ENCODE data around the gene IMPACT.

IMPACT gene

GRCh38 chr18:24426398-24427294, at the start of gene IMPACT:
TSS of gene IMPACT (plus strand) at chr18:24426670. CDS start at chr18:24426757, 87 bp downstream.
- peak within 1 kb of the TSS; percentile 72 for H3K27ac ChIP-seq (ENCODE audit: low read length)
- H3K9ac ChIP-seq (ENCODE audit: low read length in 2 of 2) = peak within 1 kb of the TSS; percentile 76
- H3K4me1 ChIP-seq (ENCODE audit: control insufficient read depth, insufficient read depth, low read length) = peaks cover 11% of the 10 kb centered on the region
- peaks cover 2 to 8% of the 10 kb centered on the region in 2 donors for H3K27me3 ChIP-seq (ENCODE audit: control insufficient read depth in 1 of 2, insufficient read depth in 2 of 2, low read length in 2 of 2)
- no peaks in the 10 kb centered on the region for H3K9me3 ChIP-seq (ENCODE audit: control insufficient read depth in 2 of 2, low read length in 2 of 2)
- H3K36me3 ChIP-seq (ENCODE audit: control insufficient read depth in 2 of 2, insufficient read depth in 2 of 2, low read length in 2 of 2) = peaks cover 0 to 2% of the 10 kb centered on the region in 2 donors
- peak within 1 kb of the TSS; percentile 86 to 93 for H3K4me3 ChIP-seq (ENCODE audit: low read length in 2 of 2)

GRCh38 chr18:24378598-24378997, 47.9 kb upstream of the IMPACT start:
- H3K27ac ChIP-seq (ENCODE audit: low read length) = no peak overlapping the region
- H3K4me3 ChIP-seq (ENCODE audit: low read length in 2 of 2) = no peak overlapping the region
- no peaks in the 10 kb centered on the region for H3K9me3 ChIP-seq (ENCODE audit: control insufficient read depth in 2 of 2, low read length in 2 of 2)
- H3K4me1 ChIP-seq (ENCODE audit: control insufficient read depth, insufficient read depth, low read length) = no peaks in the 10 kb centered on the region
- no peaks in the 10 kb centered on the region for H3K27me3 ChIP-seq (ENCODE audit: control insufficient read depth in 1 of 2, insufficient read depth in 2 of 2, low read length in 2 of 2)
- H3K36me3 ChIP-seq (ENCODE audit: control insufficient read depth in 2 of 2, insufficient read depth in 2 of 2, low read length in 2 of 2) = no peaks in the 10 kb centered on the region
- H3K9ac ChIP-seq (ENCODE audit: low read length in 2 of 2) = no peak overlapping the region

- Histone ChIP-seq H3K27me3 (ENCODE audit: control insufficient read depth in 1 of 2, insufficient read depth in 2 of 2, low read length in 2 of 2) (no peaks in the 10 kb centered on the region), H3K9ac (ENCODE audit: low read length in 2 of 2) (no peak overlapping the region), H3K27ac (ENCODE audit: low read length) (no peak overlapping the region), H3K9me3 (ENCODE audit: control insufficient read depth in 2 of 2, low read length in 2 of 2) (no peaks in the 10 kb centered on the region), H3K4me3 (ENCODE audit: low read length in 2 of 2) (no peak overlapping the region), H3K36me3 (ENCODE audit: control insufficient read depth in 2 of 2, insufficient read depth in 2 of 2, low read length in 2 of 2) (no peaks in the 10 kb centered on the region), H3K4me1 (ENCODE audit: control insufficient read depth, insufficient read depth, low read length) (no peaks in the 10 kb centered on the region)
Observed at GRCh38 chr18:24380163-24380747, 46.2 kb upstream of the IMPACT start.

GRCh38 chr18:24381126-24381525, 45.3 kb upstream of the IMPACT start:
- H3K27me3 ChIP-seq (ENCODE audit: control insufficient read depth in 1 of 2, insufficient read depth in 2 of 2, low read length in 2 of 2) = no peaks in the 10 kb centered on the region
- H3K4me3 ChIP-seq (ENCODE audit: low read length in 2 of 2) = no peak overlapping the region
- no peaks in the 10 kb centered on the region for H3K9me3 ChIP-seq (ENCODE audit: control insufficient read depth in 2 of 2, low read length in 2 of 2)

GRCh38 chr18:24386681-24387080, 39.8 kb upstream of the IMPACT start:
- Histone ChIP-seq H3K9me3 (ENCODE audit: control insufficient read depth in 2 of 2, low read length in 2 of 2) (no peaks in the 10 kb centered on the region), H3K4me3 (ENCODE audit: low read length in 2 of 2) (no peak overlapping the region), H3K27me3 (ENCODE audit: control insufficient read depth in 1 of 2, insufficient read depth in 2 of 2, low read length in 2 of 2) (no peaks in the 10 kb centered on the region), H3K4me1 (ENCODE audit: control insufficient read depth, insufficient read depth, low read length) (no peaks in the 10 kb centered on the region), H3K27ac (ENCODE audit: low read length) (no peak overlapping the region), H3K9ac (ENCODE audit: low read length in 2 of 2) (no peak overlapping the region), H3K36me3 (ENCODE audit: control insufficient read depth in 2 of 2, insufficient read depth in 2 of 2, low read length in 2 of 2) (no peaks in the 10 kb centered on the region)

More at GRCh38 chr18:24381126-24381525, 45.3 kb upstream of the IMPACT start:
- H3K27ac ChIP-seq (ENCODE audit: low read length) = no peak overlapping the region
- H3K4me1 ChIP-seq (ENCODE audit: control insufficient read depth, insufficient read depth, low read length) = no peaks in the 10 kb centered on the region
- no peaks in the 10 kb centered on the region for H3K36me3 ChIP-seq (ENCODE audit: control insufficient read depth in 2 of 2, insufficient read depth in 2 of 2, low read length in 2 of 2)
- H3K9ac ChIP-seq (ENCODE audit: low read length in 2 of 2) = no peak overlapping the region

GRCh38 chr18:24388957-24389356, 37.5 kb upstream of the IMPACT start:
- Histone ChIP-seq H3K27ac (ENCODE audit: low read length) (no peak overlapping the region), H3K27me3 (ENCODE audit: control insufficient read depth in 1 of 2, insufficient read depth in 2 of 2, low read length in 2 of 2) (no peaks in the 10 kb centered on the region), H3K4me1 (ENCODE audit: control insufficient read depth, insufficient read depth, low read length) (no peaks in the 10 kb centered on the region), H3K36me3 (ENCODE audit: control insufficient read depth in 2 of 2, insufficient read depth in 2 of 2, low read length in 2 of 2) (no peaks in the 10 kb centered on the region), H3K9ac (ENCODE audit: low read length in 2 of 2) (no peak overlapping the region), H3K9me3 (ENCODE audit: control insufficient read depth in 2 of 2, low read length in 2 of 2) (no peaks in the 10 kb centered on the region), H3K4me3 (ENCODE audit: low read length in 2 of 2) (no peak overlapping the region)

GRCh38 chr18:24395049-24395795, 31.2 kb upstream of the IMPACT start:
- Histone ChIP-seq H3K36me3 (ENCODE audit: control insufficient read depth in 2 of 2, insufficient read depth in 2 of 2, low read length in 2 of 2) (no peaks in the 10 kb centered on the region), H3K9ac (ENCODE audit: low read length in 2 of 2) (no peak overlapping the region), H3K9me3 (ENCODE audit: control insufficient read depth in 2 of 2, low read length in 2 of 2) (no peaks in the 10 kb centered on the region), H3K27me3 (ENCODE audit: control insufficient read depth in 1 of 2, insufficient read depth in 2 of 2, low read length in 2 of 2) (no peaks in the 10 kb centered on the region), H3K27ac (ENCODE audit: low read length) (no peak overlapping the region), H3K4me1 (ENCODE audit: control insufficient read depth, insufficient read depth, low read length) (peaks cover 6% of the 10 kb centered on the region), H3K4me3 (ENCODE audit: low read length in 2 of 2) (no peak overlapping the region)

GRCh38 chr18:24396082-24396633, 30.3 kb upstream of the IMPACT start:
- no peaks in the 10 kb centered on the region for H3K27me3 ChIP-seq (ENCODE audit: control insufficient read depth in 1 of 2, insufficient read depth in 2 of 2, low read length in 2 of 2)
- no peak overlapping the region for H3K27ac ChIP-seq (ENCODE audit: low read length)
- H3K9me3 ChIP-seq (ENCODE audit: control insufficient read depth in 2 of 2, low read length in 2 of 2) = no peaks in the 10 kb centered on the region
- H3K4me1 ChIP-seq (ENCODE audit: control insufficient read depth, insufficient read depth, low read length) = peaks cover 6% of the 10 kb centered on the region
- no peak overlapping the region for H3K9ac ChIP-seq (ENCODE audit: low read length in 2 of 2)
- H3K36me3 ChIP-seq (ENCODE audit: control insufficient read depth in 2 of 2, insufficient read depth in 2 of 2, low read length in 2 of 2) = no peaks in the 10 kb centered on the region
- H3K4me3 ChIP-seq (ENCODE audit: low read length in 2 of 2) = no peak overlapping the region

GRCh38 chr18:24397131-24397693, 29.3 kb upstream of the IMPACT start:
- peak overlapping the region; percentile 1 to 48 for H3K9ac ChIP-seq (ENCODE audit: low read length in 2 of 2)
- peaks cover 6% of the 10 kb centered on the region for H3K4me1 ChIP-seq (ENCODE audit: control insufficient read depth, insufficient read depth, low read length)
- H3K9me3 ChIP-seq (ENCODE audit: control insufficient read depth in 2 of 2, low read length in 2 of 2) = no peaks in the 10 kb centered on the region
- H3K36me3 ChIP-seq (ENCODE audit: control insufficient read depth in 2 of 2, insufficient read depth in 2 of 2, low read length in 2 of 2) = no peaks in the 10 kb centered on the region
- H3K27me3 ChIP-seq (ENCODE audit: control insufficient read depth in 1 of 2, insufficient read depth in 2 of 2, low read length in 2 of 2) = no peaks in the 10 kb centered on the region
- no peak overlapping the region for H3K27ac ChIP-seq (ENCODE audit: low read length)
- peak overlapping the region; percentile 88 to 93 for H3K4me3 ChIP-seq (ENCODE audit: low read length in 2 of 2)

- peaks cover 6% of the 10 kb centered on the region for H3K4me1 ChIP-seq (ENCODE audit: control insufficient read depth, insufficient read depth, low read length)
- H3K27ac ChIP-seq (ENCODE audit: low read length) = peak within 1 kb of the TSS; percentile 13
- peak within 1 kb of the TSS; percentile 48 to 55 for H3K9ac ChIP-seq (ENCODE audit: low read length in 2 of 2)
- no peaks in the 10 kb centered on the region for H3K36me3 ChIP-seq (ENCODE audit: control insufficient read depth in 2 of 2, insufficient read depth in 2 of 2, low read length in 2 of 2)
- peak within 1 kb of the TSS; percentile 88 to 93 for H3K4me3 ChIP-seq (ENCODE audit: low read length in 2 of 2)
- no peaks in the 10 kb centered on the region for H3K9me3 ChIP-seq (ENCODE audit: control insufficient read depth in 2 of 2, low read length in 2 of 2)
- no peaks in the 10 kb centered on the region for H3K27me3 ChIP-seq (ENCODE audit: control insufficient read depth in 1 of 2, insufficient read depth in 2 of 2, low read length in 2 of 2)
Observed at GRCh38 chr18:24397694-24398368, 28.6 kb upstream of the IMPACT start, which contains the start of gene OSBPL1A. TSS of gene OSBPL1A (minus strand) at chr18:24397824. CDS start at chr18:24377533, 20,291 bp downstream.
